Left forelimb (tissue), 1 donor: ENCODE results near the gene MTNR1B.

Experiments used
- DNase-seq: peaks from one replicate; pipeline ENCODE4 v3.0.0-alpha.2; 2018; ENCODE audit warnings: low spot score

MTNR1B gene

GRCh38 chr11:92969634-92970347 lies at the start of gene MTNR1B:
MTNR1B (plus strand) TSS chr11:92969651; CDS start chr11:92969726, 75 bp downstream.
- DNase-seq = no peak

DNA sequence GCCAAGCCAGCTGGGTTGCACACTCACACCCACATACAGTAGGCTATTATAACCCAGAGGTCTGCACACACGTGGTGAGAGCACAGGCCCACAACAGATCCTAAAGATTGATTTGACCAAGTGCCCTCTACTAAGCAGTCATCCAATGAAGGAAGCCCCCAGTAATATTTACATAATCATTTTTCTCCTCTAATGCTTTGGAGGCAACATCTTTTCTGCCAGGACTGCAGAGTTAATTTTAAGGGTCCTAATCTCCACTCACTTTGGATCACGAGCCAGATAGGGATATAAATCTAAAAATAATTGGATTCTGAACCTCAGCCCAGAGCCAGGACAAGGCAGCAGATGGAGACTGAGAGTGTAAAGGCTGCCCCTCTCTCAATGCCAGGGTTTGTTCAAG lies 49.1 kb upstream of the MTNR1B start:
- no peak for DNase-seq

GRCh38 chr11:92922731-92923130 lies 46.7 kb upstream of the MTNR1B start:
- DNase-seq = no peak

DNA sequence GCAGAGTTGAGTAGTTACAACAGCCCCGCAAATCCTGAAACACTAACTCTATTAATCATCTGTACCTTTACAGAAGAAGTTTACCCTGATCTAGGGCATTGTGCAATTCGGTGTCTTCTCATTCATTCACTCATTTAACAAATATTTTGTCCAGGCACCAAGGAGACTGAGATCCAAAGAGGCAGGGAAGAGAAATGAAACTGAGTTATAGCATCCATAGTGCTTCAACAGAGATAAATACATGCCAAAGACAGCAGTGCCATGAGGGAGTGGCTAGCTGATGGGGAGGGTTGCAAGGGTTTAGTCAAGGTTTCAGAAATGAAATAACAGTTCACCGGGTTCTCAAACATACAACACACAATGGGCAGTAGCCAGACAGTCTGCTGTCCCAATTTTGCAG lies 40.2 kb upstream of the MTNR1B start:
- no peak for DNase-seq

DNA sequence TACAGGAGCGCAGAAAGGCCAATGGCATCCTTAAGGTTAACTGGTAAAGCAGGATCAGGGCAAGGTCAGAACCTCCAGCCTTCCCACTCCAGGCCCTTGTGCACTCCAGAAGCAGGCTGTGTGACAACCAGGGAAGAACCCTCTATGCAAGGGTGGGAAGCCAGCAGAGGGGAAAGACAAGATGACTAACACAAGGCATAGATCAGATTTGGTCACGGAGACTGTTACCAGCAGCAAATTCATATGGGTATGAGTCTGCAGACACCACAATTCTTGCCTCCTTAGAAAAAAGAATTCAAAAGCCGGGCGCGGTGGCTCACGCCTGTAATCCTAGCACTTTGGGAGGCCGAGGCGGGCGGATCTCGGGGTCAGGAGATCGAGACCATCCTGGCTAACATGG lies 39.8 kb upstream of the MTNR1B start:
- DNase-seq = no peak

DNA sequence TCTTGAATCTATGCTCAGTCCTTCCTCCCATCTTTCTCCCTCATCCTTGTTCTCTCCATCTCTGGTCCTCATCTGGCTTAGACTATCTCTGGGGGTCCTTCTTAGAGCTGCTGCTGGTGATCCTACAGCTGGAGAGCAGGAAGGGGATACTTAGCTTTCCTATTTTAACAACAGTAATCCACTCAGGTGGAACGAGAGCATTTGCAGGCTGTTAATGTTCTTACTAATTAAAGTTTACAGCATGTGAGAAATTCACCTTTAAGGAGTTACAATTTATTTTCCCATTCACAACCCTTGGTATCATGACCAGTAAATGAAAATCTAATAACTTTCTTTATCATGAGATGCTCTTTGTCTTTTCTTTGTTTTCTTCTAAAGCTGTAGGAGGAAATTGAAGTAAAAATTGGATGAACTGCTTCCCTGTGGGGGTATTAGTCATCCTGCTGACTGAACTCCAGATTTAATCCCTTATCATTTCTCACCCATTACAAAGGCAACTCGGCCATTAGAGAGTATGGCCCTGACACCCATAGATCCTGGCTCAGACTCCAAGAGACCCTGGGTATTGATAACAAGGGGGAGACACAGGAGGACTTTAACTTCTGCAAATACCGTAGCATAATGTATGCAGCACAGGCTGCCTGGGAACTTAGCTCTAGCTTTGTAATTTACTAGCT lies 37.6 kb upstream of the MTNR1B start:
- DNase-seq = no peak

GRCh38 chr11:92939305-92939704 lies 30.1 kb upstream of the MTNR1B start:
- no peak for DNase-seq

- DNase-seq = no peak
Observed at GRCh38 chr11:92941676-92942571, 27.5 kb upstream of the MTNR1B start.

DNA sequence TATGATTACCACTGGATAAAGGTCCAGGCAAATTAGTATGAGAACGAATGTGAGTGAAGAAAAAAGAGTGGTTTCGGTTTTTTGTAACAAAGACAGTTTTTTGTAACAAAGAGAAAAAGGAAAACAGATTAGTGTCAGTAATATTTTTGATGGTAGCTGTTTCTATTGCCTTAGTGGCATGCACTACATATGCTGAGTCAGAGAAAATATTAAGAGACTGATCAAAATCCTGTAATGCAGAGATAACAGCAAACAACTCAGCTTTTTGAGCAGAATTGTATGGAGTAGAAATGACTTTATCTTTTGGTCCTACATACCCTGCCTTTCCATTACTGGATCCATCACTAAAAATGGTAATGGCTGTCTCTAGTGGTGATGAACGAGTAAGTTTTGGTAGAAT lies 22.7 kb upstream of the MTNR1B start:
- DNase-seq = no peak

DNA sequence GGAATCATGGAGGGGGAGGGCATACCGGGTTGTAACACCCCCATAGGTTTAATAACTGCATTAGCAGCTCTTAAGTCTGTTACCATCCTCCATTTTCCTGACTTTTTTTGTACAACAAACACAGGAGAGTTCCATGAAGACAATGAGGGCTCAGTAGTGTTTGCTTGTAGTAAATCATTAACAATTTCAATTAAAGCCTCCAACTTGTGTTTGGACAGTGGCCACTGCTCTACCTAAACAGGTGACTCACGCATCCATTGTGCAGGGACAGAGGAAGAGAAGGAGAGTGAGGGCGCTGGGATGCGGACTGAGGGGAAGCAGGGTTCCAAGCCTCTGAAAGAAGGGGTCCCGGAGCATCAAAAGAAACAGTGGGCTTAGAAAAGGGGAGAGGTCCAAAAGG lies 21.3 kb upstream of the MTNR1B start:
- no peak for DNase-seq

GRCh38 chr11:92954003-92954402 lies 15.4 kb upstream of the MTNR1B start:
- no peak for DNase-seq

DNA sequence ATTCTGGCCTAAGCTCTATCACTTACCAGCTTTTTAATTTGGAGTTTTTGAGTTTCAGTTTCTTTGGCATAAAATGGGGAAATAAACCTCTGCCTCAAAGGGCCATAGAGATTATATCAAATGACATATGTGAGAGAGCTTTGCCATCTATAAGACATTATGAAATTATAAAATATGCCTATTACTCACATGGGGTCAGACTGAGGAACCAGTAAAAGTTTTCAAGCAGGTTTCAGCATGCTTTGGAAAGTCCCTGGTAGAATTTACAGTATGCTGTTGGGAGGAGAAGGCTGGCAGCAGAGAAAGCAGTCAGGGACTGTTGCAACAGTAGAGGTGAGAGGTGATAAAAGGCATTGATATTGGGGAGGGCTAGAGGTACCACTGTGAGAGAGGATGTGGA lies 13.6 kb upstream of the MTNR1B start:
- DNase-seq = no peak

- DNase-seq = no peak
Observed at GRCh38 chr11:92960886-92961285, 8.6 kb upstream of the MTNR1B start.

DNA sequence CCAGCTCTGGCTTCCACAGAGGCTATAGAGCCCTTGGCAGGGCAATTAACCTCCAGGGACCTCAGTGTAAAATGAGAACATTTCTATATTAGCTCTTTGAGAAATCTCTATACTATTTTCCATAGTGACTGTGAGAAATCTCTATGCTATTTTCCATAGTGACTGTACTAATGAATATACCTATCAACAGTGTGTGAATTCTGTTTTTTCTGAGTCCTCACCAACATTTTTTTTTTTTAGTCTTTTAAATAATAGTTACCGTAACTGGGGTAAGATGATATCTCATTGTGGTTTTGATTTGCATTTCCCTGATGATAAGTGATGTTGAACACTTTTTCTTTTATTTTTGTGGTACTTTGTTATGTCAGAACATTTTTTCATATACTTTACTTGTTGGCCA lies 7.0 kb upstream of the MTNR1B start:
- no peak for DNase-seq

GRCh38 chr11:92964471-92964870 lies 5.0 kb upstream of the MTNR1B start:
- DNase-seq = no peak

DNA sequence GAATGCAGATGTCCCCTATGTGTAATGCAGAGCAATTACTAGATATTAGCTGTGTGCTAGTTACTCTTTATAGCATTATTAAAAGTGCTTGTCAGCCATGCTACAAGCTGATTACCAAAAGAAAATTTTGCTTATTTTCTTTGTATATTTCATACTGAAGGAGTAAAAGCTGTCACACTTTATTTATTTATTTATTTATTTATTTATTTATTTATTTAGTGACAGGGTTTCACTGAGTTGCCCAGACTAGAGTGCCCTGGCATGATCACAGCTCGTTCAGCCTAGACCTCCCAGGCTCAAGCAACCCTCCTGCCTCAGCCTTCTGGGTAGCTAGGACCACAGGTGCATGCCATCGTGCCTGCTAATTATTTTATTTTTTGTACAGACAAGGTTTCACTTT lies 4.3 kb upstream of the MTNR1B start:
- no peak for DNase-seq

DNA sequence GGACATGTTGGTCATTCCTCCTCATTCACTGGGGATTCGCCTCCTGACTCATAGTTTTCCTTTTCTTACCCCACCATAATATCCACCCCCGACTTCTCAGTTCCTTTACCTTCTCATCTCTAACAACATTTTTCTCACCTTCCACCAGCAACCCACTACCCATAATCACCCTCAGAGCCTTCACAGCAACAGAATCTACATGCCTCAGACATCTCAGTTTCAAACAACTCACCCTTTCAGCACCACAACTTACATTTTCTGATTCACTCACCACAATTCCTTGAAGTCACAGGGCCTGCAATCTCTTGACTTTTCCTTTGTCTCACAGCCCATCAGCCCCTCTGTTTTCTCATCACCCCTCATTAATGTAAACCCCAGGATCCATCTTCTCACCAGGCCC lies 2.3 kb upstream of the MTNR1B start:
- DNase-seq = no peak

DNA sequence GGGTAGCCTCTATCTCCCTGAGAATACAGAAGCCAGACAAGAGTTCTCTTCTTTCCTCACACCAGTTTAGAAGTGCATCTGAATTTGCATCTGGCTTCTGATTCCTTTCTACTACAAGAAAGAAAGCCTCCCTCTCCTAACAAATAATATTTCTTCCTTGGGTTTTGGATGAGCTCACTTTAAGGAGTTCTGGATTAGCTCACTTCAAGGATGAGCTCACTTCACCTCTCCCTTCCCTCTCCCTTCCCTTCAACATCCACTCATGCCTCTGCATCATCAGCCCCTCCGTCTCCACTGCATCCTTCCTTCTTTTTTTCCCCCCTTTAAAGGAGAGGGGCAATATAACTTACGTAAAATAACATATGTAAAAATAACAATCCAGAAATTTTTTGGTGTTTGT lies 1.6 kb upstream of the MTNR1B start:
- DNase-seq = no peak

- no peak for DNase-seq
Observed at GRCh38 chr11:92969293-92969633, 188 bp upstream of the MTNR1B start.

DNA sequence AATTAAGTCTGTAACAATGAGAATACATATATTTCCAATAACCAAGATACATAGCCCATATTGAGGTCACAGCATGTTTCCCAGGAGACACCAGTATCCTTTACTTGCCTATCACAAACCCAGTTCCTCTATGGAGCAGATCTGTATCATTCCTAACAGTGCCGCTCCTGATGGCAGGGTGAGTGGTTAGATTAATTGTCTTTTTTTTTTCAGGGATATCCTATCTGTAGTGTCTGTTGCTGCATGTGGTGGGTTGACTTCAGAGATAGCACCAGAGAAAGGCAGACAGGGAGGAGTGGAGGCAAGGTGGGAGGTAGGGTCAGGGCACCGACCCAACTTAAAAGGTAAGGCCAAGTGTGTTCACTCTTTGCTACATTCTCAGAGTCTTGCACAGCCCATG lies 2.8 kb downstream of the MTNR1B start:
- DNase-seq = no peak

GRCh38 chr11:92975285-92975684 lies 5.8 kb downstream of the MTNR1B start:
- no peak for DNase-seq

DNA sequence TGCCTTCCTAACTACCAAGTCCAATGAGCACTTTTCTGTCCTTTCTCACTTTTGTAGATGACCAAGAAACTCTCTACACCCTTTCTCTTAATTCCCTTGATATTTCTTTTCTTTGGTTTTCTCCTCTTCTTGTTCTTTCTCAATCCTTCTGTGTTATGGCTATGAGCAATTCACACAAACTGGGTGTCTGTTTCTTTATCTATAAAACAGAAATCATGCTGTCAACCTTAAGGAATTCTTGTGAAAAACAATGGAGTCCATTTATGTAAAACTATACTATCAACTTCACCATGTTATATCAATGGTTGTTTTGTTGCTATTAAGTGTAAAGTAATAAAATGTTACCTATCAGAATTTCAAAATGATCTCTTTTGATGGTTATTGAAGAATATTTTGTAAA lies 7.2 kb downstream of the MTNR1B start:
- no peak for DNase-seq

DNA sequence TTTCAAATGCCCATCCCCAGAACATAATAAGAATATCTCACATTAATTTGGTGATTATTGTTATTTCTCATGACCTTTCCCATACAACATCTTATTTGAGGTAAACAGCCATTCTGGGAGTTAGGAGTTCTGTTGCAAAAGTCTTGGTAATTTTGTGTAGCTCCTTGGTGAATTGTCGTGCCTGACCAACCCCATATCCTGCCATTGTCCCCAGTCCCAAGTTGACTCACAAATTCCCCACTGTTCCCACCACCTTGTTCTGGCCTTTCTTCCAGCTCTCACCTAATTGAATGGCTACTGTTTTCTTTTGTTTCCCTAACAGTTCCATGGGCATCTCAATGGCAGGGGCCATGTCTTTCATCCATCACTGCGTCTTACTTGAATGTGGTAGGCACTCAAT lies 8.0 kb downstream of the MTNR1B start:
- no peak for DNase-seq
